ENCODE measurements around the gene OSBPL6. TPM values are rescaled to one million over a fixed set of nuclear protein-coding genes. Genes with fewer than 3 reads are reported as not detected.

OSBPL6 gene
- total and polyA plus RNA-seq, 9 of the 15 experiments (the other 6 are each of a cell fraction or from before 2014, with no cell fraction given): 3.4 to 12.7 (median 9.3) TPM

- TF ChIP-seq FOS (IDR thresholded peaks at IDR 0.05; ENCODE audit: extremely low read depth, insufficient read length) (no peak), SRSF1 (IDR thresholded peaks at IDR 0.05; ENCODE audit: low read depth, low read length) (no peak), CREB1 (IDR thresholded peaks at IDR 0.05) (peak; percentile 78), CREB1 (CRISPR knock-in tag; IDR thresholded peaks at IDR 0.05) (no peak), HES1 (IDR thresholded peaks at IDR 0.05; ENCODE audit: low read depth) (peak; percentile 83), ZNF77 (CRISPR knock-in tag; IDR thresholded peaks at IDR 0.05) (no peak), MITF (IDR thresholded peaks at IDR 0.05) (no peak), BCL6 (CRISPR knock-in tag; IDR thresholded peaks at IDR 0.05) (no peak), ZNF318 (IDR thresholded peaks at IDR 0.05; ENCODE audit: borderline replicate concordance in 1 of 2, low read depth in 1 of 2) (no peak), PHF20 (IDR thresholded peaks at IDR 0.05; ENCODE audit: partially characterized antibody) (peak; percentile 44), CHD1 (IDR thresholded peaks at IDR 0.05; ENCODE audit: low read length) (no peak), SOX6 (IDR thresholded peaks at IDR 0.05) (peak; percentile 95), TGIF2 (CRISPR knock-in tag; IDR thresholded peaks at IDR 0.05) (no peak), RBFOX2 (IDR thresholded peaks at IDR 0.05; ENCODE audit: low read depth, low read length) (no peak), PREB (CRISPR knock-in tag; IDR thresholded peaks at IDR 0.05) (no peak), RFX5 (IDR thresholded peaks at IDR 0.05; ENCODE audit: low read depth, low read length) (no peak), HNRNPH1 (optimal IDR thresholded peaks at IDR 0.05; ENCODE audit: low read depth, low read length) (no peak), KLF10 (CRISPR knock-in tag; IDR thresholded peaks at IDR 0.05) (no peak)
Measured at GRCh38 chr2:178269438-178270224, 75.3 kb downstream of the OSBPL6 start (continued).
